Measurements from ENCODE around the gene GID4.

DNA sequence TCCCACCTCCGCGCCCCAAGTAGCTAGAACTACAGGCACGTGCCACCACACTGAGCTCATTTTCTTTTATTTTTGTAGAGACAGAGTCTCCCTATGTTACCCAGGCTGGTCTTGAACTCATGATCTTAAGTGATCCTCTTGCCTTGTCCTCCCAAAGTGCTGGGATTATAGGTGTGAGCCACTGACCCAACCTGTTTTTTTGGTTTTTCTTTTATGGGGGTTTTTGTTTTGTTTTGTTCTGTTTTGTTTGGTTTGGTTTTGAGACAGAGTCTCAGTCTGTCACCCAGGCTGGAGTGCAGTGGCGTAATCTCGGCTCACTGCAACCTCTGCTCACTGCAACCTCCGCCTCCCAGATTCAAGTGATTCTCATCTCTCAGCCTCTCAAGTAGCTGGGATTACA lies 16.4 kb downstream of the GID4 start:
- TF ChIP-seq, protein P1, sequence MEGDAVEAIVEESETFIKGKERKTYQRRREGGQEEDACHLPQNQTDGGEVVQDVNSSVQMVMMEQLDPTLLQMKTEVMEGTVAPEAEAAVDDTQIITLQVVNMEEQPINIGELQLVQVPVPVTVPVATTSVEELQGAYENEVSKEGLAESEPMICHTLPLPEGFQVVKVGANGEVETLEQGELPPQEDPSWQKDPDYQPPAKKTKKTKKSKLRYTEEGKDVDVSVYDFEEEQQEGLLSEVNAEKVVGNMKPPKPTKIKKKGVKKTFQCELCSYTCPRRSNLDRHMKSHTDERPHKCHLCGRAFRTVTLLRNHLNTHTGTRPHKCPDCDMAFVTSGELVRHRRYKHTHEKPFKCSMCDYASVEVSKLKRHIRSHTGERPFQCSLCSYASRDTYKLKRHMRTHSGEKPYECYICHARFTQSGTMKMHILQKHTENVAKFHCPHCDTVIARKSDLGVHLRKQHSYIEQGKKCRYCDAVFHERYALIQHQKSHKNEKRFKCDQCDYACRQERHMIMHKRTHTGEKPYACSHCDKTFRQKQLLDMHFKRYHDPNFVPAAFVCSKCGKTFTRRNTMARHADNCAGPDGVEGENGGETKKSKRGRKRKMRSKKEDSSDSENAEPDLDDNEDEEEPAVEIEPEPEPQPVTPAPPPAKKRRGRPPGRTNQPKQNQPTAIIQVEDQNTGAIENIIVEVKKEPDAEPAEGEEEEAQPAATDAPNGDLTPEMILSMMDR (conservative IDR thresholded peaks at IDR 0.05; ENCODE audit: low read length) = no peak
- no peak for TF ChIP-seq EZH2phosphoT487 (IDR thresholded peaks at IDR 0.05; ENCODE audit: borderline replicate concordance)

All from Loucy (cell line).